A204.1 (cell line): ENCODE measurements around the gene CD40.

Experiments used
- FAIRE-seq: peaks from 2 replicates; lab custom pipeline; 2012; peaks lifted over from hg19 to GRCh38; lab: Jason Lieb, UNC

The CD40 gene

DNA sequence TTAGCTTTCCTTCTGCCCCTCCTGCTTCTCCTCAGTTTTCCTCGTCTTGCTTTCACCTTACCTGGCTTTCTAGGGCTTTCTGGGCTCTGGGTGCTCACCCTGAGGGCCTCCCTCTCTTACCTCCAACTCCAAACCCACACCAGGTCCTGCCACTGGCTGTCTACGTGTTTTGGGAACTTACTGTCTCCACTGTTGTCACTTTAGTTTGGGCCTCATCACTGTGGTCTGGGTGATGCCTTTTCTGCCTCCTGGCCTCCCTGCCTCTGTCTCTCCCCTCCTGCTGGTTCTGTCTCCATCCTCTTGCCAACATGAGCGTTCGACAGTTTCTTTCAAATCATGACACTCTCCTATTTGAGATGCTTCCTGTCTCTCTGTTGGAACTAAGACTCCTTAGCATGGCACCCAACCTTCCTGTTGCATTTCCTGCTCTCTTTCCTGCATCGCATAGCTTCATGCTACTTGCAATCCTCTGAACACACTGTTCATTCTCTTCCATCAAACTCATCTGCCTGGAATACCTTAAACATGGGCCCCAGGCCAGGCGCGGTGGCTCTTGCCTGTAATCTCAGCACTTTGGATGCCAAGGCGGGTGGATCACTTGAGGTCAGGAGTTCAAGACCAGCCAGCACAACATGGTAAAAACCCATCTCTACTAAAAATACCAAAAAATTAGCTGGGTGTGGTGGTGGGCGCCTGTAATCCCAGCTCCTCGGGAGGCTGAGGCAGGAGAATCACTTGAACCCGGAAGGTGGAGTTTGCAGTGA is 5.5 kb downstream of the CD40 start:
- FAIRE-seq: no peak

DNA sequence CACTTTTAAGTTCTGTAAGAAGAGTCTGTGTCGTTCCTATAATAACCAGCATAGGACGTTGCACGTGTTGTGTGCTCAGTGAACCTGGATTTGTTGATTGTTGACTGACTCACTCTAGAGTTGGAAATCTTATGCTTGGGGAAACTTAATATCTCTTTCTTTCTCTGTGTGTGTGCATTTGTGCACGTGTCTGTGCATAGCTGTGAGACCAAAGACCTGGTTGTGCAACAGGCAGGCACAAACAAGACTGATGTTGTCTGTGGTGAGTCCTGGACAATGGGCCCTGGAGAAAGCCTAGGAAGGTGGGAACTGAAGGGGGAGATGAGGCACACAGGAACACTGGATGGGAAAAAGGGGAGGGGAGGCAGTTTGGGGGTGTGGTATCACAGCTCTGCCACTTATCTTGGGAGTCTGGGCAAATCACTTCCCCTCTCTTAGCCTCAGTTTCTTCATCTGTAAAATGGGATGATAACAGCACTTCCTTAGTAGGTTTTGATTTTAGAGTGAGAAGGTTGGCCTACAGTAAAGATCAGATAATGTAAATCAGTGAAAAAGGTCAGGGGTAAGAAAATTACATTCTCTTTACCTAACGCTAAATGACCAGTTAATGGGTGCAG is 8.4 kb downstream of the CD40 start:
- no peak for FAIRE-seq

DNA sequence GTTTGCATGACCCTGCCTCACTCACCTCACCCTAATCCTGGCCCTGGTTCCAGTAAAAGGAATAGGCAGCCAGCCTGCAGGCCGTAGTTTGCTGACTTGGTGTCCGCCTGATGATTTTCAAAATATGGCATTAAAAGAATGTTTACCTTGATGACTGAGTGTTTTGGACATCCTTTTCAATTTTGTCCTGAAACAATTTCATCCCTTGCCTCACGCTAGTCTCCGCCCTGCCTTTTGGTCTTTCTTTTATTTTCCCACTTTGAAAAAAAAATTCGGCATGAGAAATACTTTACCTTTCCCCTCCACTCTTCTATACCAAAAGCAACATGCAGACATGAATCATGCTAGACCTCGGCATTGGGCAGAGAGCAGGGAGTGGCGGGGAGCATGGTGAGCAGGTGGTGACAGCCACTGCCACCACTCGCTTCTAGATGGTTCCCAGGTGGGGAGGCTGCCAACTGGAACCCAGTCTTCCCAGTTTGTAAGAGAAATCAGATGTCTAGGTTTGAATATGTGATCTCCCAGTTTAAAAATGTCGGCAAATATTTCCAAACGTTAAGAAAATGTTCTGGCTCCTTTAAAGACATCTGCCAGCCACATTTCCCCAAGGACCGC is 9.4 kb downstream of the CD40 start:
- FAIRE-seq: no peak

DNA sequence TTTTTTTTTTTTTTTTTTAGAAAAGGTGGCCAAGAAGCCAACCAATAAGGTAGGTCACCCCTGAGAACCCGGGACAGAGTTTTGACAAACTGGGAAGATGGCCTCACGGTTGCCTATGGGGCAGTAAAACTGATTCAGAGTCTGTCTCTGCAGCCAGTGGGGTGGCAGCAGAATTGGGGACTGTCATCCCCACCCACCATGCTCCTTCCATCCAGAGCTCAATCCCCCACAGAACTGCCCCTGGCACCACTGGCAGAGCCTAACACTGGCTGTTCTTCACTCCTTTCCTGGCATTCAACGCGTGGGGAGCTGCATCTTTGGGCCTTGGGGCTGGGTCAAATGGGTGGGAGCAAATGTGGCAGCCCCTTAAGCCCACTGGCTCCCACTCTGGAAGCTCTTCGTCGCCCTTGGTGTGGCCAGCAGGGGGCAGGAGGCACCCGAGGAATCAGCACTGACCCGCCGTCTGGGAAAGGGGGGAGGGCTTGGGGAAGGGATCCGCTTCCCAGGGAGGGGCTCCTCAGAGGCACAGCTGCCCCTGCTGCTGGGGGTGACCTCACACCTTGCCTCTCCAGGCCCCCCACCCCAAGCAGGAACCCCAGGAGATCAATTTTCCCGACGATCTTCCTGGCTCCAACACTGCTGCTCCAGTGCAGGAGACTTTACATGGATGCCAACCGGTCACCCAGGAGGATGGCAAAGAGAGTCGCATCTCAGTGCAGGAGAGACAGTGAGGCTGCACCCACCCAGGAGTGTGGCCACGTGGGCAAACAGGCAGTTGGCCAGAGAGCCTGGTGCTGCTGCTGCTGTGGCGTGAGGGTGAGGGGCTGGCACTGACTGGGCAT is 10.4 kb downstream of the CD40 start:
- no peak for FAIRE-seq

DNA sequence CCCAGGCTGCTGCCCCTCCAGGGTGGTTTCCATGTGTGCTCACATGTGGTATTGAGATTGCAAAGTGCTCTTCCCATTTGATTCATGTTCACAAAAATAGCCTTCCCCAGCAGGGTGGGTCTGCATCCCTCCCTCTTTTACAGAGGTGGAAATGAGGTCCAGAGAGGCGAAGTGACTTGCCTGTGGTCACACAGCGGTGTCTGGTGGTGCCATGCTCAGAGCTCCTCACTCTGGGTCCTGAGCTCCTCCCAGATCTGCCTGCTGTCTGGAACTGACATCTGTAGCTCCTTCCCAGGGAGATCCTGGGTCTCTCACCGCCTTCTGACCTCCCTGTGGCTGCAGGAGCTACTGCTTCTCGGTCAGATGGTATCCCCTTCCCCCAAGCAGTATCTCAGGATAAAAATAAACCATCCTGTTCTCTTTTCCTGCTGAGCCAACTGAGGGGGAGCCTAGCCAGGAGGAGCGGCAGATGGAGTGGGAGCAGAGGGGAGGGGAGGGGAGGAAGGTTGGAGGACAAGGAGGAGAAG is 11.9 kb downstream of the CD40 start:
- no peak for FAIRE-seq

DNA sequence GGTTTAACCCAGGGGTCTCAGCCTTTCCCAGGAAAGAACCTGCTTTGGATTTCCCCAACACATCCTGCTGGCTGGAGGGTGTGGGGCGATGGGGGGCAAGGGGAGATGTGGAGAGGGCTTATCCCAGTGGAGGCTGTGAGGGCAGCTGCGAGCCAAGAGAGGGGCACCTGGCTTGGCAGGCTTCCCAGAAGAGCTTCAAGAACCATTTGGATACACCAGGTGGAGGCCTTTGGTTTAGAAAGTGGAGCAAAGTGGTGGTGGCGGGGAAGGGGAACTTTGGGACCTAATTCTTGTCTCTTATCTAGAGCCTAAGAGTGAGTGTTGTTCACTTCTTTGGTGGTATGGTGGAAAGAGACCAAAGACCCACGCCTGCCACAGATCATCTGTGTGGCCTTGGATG is 12.4 kb downstream of the CD40 start:
- no peak for FAIRE-seq

DNA sequence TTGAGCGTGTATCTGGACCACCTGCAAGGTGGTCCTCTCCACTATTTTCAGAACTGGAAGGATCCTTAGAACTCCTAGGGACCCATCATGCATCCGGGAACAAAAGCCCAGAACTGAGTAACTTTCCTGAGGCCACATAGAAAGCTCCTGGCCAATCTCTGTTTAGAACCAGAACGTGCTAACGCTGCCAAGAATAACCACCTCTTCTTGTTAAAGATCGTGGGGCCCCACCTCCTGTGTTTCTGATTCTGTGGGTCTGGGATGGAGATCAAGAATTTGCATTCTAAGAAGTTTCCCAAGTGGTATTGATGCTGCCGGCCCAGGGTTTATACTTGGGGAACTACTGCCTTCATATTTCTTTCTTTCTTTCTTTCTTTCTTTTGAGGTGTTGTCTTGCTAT is 13.3 kb downstream of the CD40 start:
- no peak for FAIRE-seq

DNA sequence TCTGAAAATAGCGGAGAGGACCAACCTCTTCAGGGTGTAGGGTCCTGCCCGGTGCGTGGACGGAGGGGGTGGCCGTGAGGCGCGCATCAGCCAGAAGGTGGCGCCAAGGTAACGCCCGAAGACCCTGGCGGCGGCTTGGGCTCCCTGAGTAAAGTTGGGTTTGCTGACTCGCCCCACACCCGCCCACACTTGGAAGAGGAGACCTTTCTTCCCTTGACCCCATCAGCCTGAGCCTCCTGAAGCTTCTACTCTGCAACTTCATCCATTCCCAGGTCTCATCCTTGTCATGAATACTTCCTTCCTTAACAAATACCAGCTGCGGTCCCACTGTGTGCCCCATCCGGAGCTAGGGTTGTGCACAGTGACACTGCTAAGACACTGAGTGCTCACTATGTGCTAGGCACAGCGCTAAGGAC is 14.6 kb downstream of the CD40 start:
- FAIRE-seq: no peak

DNA sequence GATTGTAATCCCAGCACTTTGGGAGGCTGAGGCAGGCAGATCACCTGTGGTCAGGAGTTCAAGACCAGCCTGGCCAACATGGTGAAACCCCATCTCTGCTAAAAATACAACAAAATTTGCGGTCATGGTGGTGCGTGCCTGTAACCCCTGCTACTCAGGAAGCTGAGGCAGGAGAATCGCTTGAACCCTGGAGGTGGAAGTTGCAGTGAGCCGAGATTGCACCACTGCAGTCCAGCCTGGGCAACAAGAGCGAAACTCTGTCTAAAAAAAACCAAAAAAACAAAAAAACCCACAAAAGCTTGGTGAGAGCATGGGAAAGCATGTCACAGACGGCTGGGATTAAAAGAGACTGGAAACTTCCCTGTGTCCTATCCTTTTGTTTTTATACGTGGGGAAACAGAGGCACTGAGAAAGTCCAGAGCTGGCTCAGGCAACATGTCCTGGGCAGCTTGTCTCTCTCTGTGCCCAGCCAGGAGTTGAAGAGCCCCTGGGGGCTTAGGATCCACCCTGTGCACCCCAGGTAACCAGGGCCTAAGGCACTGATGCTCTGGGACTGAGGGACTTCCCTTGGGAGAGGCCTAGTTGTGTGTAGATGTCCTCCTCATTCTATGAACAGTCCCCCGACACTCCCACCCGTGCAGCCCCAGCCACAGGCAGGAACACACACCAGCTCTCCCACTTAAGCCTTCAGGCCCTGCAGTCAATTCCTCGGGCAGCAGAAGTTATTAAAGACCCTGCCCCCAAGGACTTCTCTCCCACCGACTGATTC is 16.0 kb downstream of the CD40 start:
- FAIRE-seq: no peak

DNA sequence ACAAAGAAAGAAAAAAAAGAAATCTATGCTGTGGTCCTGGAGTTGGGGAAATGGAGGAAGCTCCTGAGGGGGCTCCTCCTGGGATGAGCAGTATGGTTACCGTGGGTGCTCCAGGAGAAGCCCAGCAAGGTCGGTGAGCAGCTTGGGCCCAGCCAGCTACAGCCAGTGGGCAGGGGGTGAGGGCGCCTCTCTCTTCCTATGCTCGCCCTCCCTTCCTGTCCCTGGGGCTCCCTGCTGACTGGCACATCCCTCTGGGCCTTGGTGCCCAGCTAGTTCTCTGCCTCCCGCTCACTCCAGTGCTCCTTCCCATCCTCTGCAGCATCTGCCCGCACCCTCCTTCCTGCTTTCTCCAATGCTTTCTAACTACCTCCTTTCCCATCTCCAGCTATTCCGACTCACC is 16.6 kb downstream of the CD40 start:
- FAIRE-seq: no peak

DNA sequence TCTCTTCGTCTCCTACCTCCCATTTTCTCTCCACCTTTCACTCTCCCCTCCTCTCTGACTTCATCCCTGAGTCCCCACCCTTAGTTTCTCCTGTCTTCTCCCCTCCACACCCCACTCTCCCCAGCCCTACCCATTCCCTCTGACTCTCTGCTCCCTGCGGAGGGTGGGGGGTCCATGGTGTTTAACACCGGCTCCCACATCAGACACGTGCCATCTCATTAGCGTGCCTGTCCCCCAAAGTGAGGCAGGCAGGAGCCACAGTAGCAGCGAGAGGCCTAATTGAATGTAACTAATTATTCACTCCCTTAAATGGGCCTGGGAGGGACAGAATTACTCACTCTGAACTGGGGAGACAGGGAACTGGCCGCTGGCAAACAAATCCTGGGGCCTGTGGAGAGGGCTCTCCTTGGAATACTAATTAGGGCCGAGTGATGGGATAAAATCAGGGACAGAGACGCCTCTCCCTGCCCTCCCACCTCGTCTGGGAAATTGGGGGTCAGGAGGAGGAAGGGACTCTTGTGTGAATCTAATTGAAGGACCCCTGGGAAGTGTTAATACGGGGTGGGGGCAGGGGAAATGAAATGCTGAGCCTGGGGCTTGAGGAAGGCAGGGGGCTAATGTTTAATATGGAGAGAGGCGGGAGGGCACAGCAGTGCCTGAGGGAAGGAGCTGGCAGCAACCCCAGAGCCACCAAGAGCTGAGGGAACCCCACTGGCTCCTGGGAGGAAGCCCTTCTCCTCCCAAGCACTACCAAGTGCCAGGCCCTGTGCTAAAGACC is 17.9 kb downstream of the CD40 start:
- no peak for FAIRE-seq

DNA sequence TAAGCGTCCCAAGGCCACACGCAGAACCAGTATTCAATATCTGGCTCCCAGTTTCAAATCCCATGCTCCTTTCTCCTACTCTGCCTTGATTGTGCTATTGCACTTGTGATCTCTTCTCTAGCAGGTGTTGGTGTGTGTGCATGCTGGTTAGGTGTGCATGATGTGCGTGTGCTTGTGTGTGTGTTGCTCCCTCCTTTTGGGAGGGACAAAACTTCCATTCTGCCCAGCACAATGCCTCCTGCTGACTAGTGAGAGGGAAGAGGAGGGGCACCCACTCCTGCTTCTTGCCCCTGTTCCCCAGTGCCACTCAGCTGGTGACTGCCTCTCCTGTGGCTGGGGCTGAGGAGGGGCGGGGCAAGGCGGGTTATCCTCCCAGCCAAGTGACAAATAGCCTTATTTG is 19.7 kb downstream of the CD40 start:
- FAIRE-seq: no peak

DNA sequence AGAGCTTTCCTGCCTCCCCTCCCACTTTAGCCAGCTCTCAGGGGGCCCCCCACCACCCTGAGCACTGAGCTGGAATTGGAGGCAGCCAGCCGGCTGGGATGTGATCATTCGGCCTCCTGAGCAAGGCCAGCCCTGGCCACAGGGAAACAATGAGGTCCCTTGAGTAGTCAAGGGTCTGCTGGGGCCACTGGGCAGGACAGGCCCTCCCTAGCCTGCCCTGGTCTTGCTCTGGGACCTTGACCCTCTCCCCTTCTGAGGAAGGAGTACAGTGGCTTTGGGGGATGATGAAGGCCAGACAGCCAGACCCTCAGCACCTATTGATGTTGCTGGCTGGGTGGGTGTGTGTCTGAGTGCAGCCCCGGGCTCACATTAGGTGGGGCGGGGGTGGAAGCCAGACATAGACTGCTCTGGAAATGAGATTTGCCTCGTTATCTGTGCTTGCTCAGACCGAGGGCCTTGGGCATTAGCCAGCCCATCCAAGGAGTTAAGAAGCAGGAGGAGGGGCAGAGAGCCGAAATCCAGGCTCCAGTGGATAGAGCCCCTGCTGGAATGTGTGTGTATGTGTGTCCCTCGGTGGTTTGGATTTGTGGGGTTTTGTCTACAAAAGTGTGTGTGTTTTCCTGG is 21.3 kb downstream of the CD40 start:
- FAIRE-seq: no peak

DNA sequence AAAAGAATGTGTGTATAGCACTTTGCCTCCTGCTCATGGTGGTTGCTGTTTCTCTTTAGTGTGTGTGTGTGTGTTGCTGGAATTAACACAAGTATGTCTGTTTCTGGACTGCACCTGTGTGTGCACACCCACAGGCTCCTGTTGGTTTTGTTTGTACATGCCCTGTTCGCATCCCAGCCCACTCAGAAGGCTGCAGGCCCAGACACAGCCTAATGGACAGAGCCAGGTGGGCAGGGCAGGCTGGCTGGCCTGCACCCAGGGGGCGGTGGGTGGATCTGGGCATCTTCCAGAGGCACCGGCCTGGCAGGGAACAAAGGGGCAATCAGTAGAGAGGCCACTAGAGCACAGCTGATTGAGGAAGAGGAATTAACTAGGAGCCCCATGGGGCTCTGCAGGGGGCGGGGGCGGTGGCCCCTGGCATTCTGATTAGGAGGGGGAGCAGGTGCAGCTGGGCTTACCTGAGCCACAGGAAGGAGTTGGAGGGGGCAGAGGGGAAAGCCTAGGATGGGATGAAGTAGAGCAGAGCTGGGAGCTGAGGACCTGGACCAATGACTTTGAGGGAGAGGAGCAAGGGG is 21.9 kb downstream of the CD40 start:
- FAIRE-seq: no peak

DNA sequence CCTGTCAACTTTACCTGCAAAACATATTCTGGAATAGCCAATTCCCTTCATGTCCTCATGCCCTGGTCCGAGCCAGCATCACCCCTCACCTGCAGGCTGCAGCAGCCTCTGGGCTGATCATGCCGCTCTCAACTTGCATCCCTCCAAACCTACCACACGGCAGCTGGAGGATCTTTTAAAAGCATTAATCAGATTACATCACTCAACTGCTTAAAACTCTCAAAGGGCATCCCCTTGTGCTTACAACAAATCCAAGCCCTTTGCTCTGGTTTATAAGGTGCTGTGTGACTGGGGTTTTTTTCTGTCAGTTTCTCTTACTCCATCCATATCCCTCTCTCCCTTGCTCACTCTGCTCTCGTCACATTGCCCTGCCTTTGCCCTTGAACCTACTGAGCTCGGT is 24.0 kb downstream of the CD40 start:
- FAIRE-seq: no peak

DNA sequence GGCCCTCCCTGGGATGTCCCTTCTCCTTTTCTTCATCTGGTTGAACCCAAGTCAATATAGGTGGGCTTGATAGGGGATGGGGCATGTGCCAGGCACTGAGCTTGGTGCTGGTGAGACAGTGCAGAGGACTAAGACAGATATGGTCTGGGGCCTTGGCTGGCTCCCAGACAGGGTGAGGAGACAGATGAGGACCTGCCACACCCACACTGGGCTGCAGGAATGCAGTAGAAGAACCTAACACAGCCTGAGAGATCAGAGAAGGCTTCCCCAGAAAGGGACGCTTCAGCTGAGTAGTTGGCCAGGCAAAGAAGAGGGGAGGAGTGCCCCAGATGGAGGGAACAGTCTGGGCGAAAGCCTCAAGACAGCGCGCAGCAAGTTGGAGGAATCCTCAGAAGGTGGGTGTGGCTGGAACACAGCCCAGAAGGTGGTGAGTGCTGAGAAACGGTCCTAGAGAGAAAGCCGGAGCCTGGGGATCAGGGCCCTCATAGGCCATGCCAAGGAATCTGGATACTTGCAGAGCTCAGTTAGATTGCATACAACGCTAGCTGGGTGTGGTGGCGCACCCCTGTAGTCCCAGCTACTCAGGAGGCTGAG is 26.4 kb downstream of the CD40 start:
- FAIRE-seq: no peak

DNA sequence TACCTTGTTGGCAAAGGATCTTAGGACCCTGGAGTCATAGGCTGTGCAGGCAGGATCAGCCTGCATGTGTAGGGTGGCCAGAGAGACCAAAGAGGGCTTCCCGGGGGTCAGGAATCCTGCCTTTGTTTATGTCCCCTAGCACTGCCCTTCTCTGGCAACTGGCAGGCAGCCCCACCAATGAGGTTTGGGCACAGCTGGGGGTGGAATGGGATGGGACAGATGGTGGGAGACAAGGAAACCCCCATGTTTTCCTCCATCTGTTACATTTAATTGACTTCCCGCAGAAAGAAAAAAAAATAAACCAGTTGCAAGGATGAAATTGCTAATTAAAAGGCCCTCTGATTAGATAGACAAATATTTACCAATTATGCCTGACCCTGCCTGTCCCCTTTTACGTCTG is 27.6 kb downstream of the CD40 start:
- FAIRE-seq: no peak

DNA sequence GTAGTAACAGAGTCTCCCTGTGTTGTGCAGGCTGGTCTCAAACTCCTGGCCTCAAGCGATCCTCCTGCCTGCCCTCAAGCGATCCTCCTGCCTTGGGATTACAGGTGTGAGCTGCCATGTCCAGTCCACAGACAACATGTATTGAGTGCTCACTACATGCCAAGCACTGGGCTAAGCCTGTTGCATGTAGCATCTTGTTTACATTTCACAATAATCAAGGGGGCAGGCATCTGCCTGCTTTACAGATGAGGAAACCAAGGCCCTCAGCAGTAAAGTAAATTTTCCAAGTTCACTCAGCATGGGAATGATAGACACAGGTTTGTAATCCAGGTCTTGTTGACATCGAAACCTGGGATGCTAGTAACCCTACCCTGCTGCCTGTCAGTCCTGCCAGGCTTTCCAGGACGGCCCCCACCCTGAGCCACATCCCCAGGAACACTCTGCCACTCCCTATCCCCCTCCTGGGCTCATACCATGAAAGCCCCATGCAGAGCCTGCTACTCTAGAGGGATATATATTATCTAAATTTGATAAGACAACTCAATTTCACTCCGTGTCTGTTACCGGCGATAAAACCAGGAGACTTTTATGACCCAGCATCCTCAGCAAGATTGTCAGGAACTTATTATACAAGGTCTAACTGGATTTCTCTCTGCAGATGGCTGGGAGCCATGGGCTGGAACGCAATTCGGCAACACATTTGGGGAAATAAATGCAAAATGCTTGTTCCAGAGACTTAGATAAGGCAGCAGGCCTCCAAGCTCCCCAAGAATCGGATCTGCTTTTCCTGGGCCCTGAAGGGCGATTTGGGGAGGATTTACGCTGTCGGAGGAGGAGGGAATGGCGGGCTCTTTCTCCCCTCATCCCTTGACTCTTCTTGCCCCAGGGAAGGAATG is 30.4 kb downstream of the CD40 start:
- FAIRE-seq: no peak

DNA sequence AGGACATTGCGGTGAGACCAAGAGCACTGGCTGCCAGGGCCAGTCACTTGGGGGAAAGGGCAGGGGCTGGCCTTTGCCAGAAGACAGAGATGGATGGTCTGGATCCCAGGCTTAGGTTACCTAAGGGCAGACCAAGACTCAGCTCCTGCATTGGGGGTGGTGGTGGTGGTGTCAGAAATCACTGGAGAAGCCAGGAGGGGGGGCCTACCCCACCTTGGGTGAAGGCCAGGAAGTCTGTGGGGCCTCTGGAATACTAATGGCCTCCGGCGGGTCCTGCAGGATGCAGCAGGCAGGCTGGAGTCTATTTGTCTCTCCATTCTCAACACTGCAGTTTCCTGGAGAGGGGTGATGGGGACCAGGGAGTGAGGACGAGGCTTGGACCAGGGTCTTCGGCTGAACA is 32.8 kb downstream of the CD40 start:
- FAIRE-seq: no peak
